NCI-H69 (cell line): Measurements from ENCODE around the gene TTC7B.

Source experiments
- DNase-seq: peaks from one replicate; lab custom pipeline; 2025; lab: John Stamatoyannopoulos, UW

TTC7B gene

GRCh38 chr14:90647473-90648005 lies 168.7 kb downstream of the TTC7B start:
- no peak for DNase-seq

GRCh38 chr14:90645842-90646443 lies 170.3 kb downstream of the TTC7B start:
- DNase-seq, result no peak

- no peak for DNase-seq
These were observed 171.3 kb downstream of the TTC7B start for GRCh38 chr14:90644882-90645281.

GRCh38 chr14:90643982-90644670 lies 172.1 kb downstream of the TTC7B start:
- DNase-seq, result no peak

- no peak for DNase-seq
These were observed 173.9 kb downstream of the TTC7B start for GRCh38 chr14:90642244-90642717.

- DNase-seq, result no peak
These were observed 174.5 kb downstream of the TTC7B start for GRCh38 chr14:90641615-90642243.

GRCh38 chr14:90641168-90641567 lies 175.1 kb downstream of the TTC7B start:
- DNase-seq, result no peak

GRCh38 chr14:90639641-90640040 lies 176.6 kb downstream of the TTC7B start:
- DNase-seq, result no peak

- no peak for DNase-seq
These were observed 183.4 kb downstream of the TTC7B start for GRCh38 chr14:90632871-90633270.

GRCh38 chr14:90632451-90632850 lies 183.8 kb downstream of the TTC7B start:
- peak; percentile 35 for DNase-seq

- no peak for DNase-seq
These were observed 185.9 kb downstream of the TTC7B start for GRCh38 chr14:90630171-90630806.

- no peak for DNase-seq
These were observed 186.8 kb downstream of the TTC7B start for GRCh38 chr14:90629471-90629870.

- DNase-seq, result no peak
These were observed 187.4 kb downstream of the TTC7B start for GRCh38 chr14:90628825-90629224.

- DNase-seq, result no peak
These were observed 188.8 kb downstream of the TTC7B start for GRCh38 chr14:90627478-90627877.

GRCh38 chr14:90626550-90626949 lies 189.7 kb downstream of the TTC7B start:
- no peak for DNase-seq

- DNase-seq, result peak; percentile 44
These were observed 190.8 kb downstream of the TTC7B start for GRCh38 chr14:90625445-90625844.

- peak; percentile 89 for DNase-seq
These were observed 191.4 kb downstream of the TTC7B start for GRCh38 chr14:90624732-90625400.

GRCh38 chr14:90624227-90624626 lies 192.0 kb downstream of the TTC7B start:
- DNase-seq, result no peak

GRCh38 chr14:90621201-90621600 lies 195.0 kb downstream of the TTC7B start:
- no peak for DNase-seq

GRCh38 chr14:90620568-90621077 lies 195.6 kb downstream of the TTC7B start:
- DNase-seq, result no peak

GRCh38 chr14:90619911-90620310 lies 196.3 kb downstream of the TTC7B start:
- no peak for DNase-seq

- DNase-seq, result no peak
These were observed 198.3 kb downstream of the TTC7B start for GRCh38 chr14:90617961-90618360.
